Ovary (tissue), 9 donors: Measurements from ENCODE around the gene RGS17. TPM values are rescaled to one million over a fixed set of nuclear protein-coding genes. Genes with fewer than 3 reads are reported as not detected.

Source experiments
- DNase-seq, 5 donors: peaks; one replicate each; pipeline ENCODE4 v3.0.0-alpha.2; 2019 to 2020
- H3K27ac ChIP-seq, 2 donors: fragments of 200-600 bp; one replicate each; pipeline versions ENCODE4 v1.5.1 to v1.8.0; 2019 to 2022
- H3K27me3 ChIP-seq: fragments of 200-600 bp; one replicate; pipeline ENCODE4 v1.8.0; 2022
- H3K36me3 ChIP-seq: fragments of 200-600 bp; sonication (generic); one replicate; pipeline ENCODE4 v1.5.1; 2019
- H3K4me1 ChIP-seq: one replicate; pipeline ENCODE4 v1.8.1; 2013; ENCODE audit warnings: mild to moderate bottlenecking, moderate library complexity; ENCODE audit not compliant: insufficient read depth
- H3K4me3 ChIP-seq: fragments of 200-600 bp; sonication (generic); one replicate; pipeline ENCODE4 v1.5.1; 2017
- H3K9me3 ChIP-seq, 2 donors: fragments of 200-600 bp in 1 of 2; sonication (generic) in 1 of 2; one replicate each; pipeline versions ENCODE4 v1.5.1 to v1.8.1; 2013 to 2019; ENCODE audit warnings: mild to moderate bottlenecking in 1 of 2, moderate library complexity in 1 of 2
- CTCF ChIP-seq, 3 donors: fragments of 450-650 bp in 2 of 3; fragments of 200-600 bp in 1 of 3; IDR thresholded peaks; one replicate each; pipeline versions ENCODE4 v1.5.1 to v1.8.0; 2016 to 2022; ENCODE audit warnings: antibody characterized with exemption in 3 of 3, mild to moderate bottlenecking in 1 of 3
- EP300 ChIP-seq: sonication (generic); formaldehyde crosslinking; IDR thresholded peaks from one replicate; pipeline ENCODE4 v1.6.1; 2017; ENCODE audit warnings: antibody characterized with exemption
- POLR2A ChIP-seq: fragments of 450-650 bp; IDR thresholded peaks from one replicate; pipeline ENCODE4 v1.6.1; 2017; ENCODE audit warnings: antibody characterized with exemption, mild to moderate bottlenecking, moderate library complexity
- WGBS, 3 donors: extraction: QIAGEN DNeasy Blood & Tissue Kit in 1 of 3; methylation state at CpG; one replicate each; pipeline versions ENCODE4 v1.1.5 to v1.1.7; 2013 to 2017; 5-methylcytosine and 5-hydroxymethylcytosine counted together
- intact Hi-C, 4 donors: fragments of 100-400 bp; cut with DNase I; formaldehyde crosslinking; loops; one replicate each; pipeline versions ENCODE4 v1.11.0 to v1.15.1; 2022 to 2023
- polyA plus RNA-seq, 2 donors: library from polyadenylated mRNA; stranded (reverse); fragments of 200-250 nt in 1 of 2; fragments of 350-450 nt in 1 of 2; fragmentation: Illumina TruSeq in 1 of 2; extraction: RNeasy Lipid Tissue Mini Kit (QIAGEN cat#74804) in 1 of 2; gene quantifications; one replicate each; pipeline ENCODE4 v1.2.3, GENCODE V29; 2013 to 2014
- total RNA-seq, 7 donors: library from RNA; depleted of rRNA in 2 of 7; stranded (reverse); fragments of >200 nt in 2 of 7; fragmentation: NEBNext Ultra II Directional in 3 of 7; extraction: Animal tissue kit (Norgen Biotek cat#: 25700) in 3 of 7; gene quantifications; one replicate each; pipeline versions ENCODE4 v1.1.0 to v1.2.4, GENCODE V29; 2016 to 2023
- donor health status: DM: no; HTN: no; CAD: no; lungs with moderate emphysema.
- donor health status: DM: no; HTN: no; CAD: no.
- donor health status: Bipolar disorder and iron deficiency.
- donor health status: DM: yes; HTN: yes; CAD: no.
- donor health status: DM: no; HTN: no; CAD: no.
- donor health status: DM: yes; HTN: yes; CAD: no.

RGS17 gene
- total and polyA plus RNA-seq, 9 donors = 0.30 to 0.95 (median 0.46) TPM

GRCh38 chr6:153028963-153029362 lies 102.1 kb downstream of the RGS17 start:
- H3K27ac ChIP-seq = no peak overlapping the region
- WGBS, 3 donors = 81 to 86% (median 86%) methylated on average over 4 of the region's 4 CpGs
- intact Hi-C loops = loop anchor here in 1 of 4 donors (5.0 to 10.0 kb wide), 2 partner anchors 78 to 164 kb away; no protein-coding TSS in a partner anchor
- DNase-seq = no peak
- no peaks in the 10 kb centered on the region for H3K9me3 ChIP-seq
- H3K4me3 ChIP-seq = no peak overlapping the region
- H3K4me1 ChIP-seq = no peaks in the 10 kb centered on the region
- no peak for TF ChIP-seq CTCF (IDR thresholded peaks at IDR 0.05)
- TF ChIP-seq POLR2A = no peak
- TF ChIP-seq EP300 = no peak
- H3K36me3 ChIP-seq = no peaks in the 10 kb centered on the region
- no peaks in the 10 kb centered on the region for H3K27me3 ChIP-seq

- intact Hi-C loops = loop anchor here in 1 of 4 donors (5.0 to 10.0 kb wide), 2 partner anchors 79 to 163 kb away; no protein-coding TSS in a partner anchor
- 86 to 91% (median 90%) methylated on average over 2 of the region's 2 CpGs for WGBS, 3 donors
- TF ChIP-seq CTCF (IDR thresholded peaks at IDR 0.05) (no peak), EP300 (no peak), POLR2A (no peak)
- Histone ChIP-seq H3K27me3 (no peaks in the 10 kb centered on the region), H3K9me3 (no peaks in the 10 kb centered on the region), H3K27ac (no peak overlapping the region), H3K4me1 (no peaks in the 10 kb centered on the region), H3K36me3 (no peaks in the 10 kb centered on the region), H3K4me3 (no peak overlapping the region)
- DNase-seq = no peak
These were observed 102.8 kb downstream of the RGS17 start for GRCh38 chr6:153028286-153028685.

GRCh38 chr6:153027480-153027879 lies 103.6 kb downstream of the RGS17 start:
- WGBS, 3 donors = 82 to 90% (median 88%) methylated on average over 4 of the region's 4 CpGs
- intact Hi-C loops = loop anchor here in 1 of 4 donors (5.0 to 10.0 kb wide), 2 partner anchors 80 to 163 kb away; no protein-coding TSS in a partner anchor
- Histone ChIP-seq H3K27me3 (no peaks in the 10 kb centered on the region), H3K4me3 (no peak overlapping the region), H3K9me3 (no peaks in the 10 kb centered on the region), H3K4me1 (no peaks in the 10 kb centered on the region), H3K36me3 (no peaks in the 10 kb centered on the region), H3K27ac (no peak overlapping the region)
- DNase-seq = no peak
- TF ChIP-seq EP300 (no peak), POLR2A (no peak), CTCF (IDR thresholded peaks at IDR 0.05) (no peak)

GRCh38 chr6:153024709-153025017 lies 106.4 kb downstream of the RGS17 start:
- no peak overlapping the region for H3K4me3 ChIP-seq
- no peaks in the 10 kb centered on the region for H3K36me3 ChIP-seq
- no peaks in the 10 kb centered on the region for H3K27me3 ChIP-seq
- H3K4me1 ChIP-seq = no peaks in the 10 kb centered on the region
- no peak overlapping the region for H3K27ac ChIP-seq
- DNase-seq = no peak
- TF ChIP-seq EP300 (no peak), POLR2A (no peak), CTCF (IDR thresholded peaks at IDR 0.05) (no peak)
- WGBS, 3 donors = 28 to 38% (median 37%) methylated on average over 1 of the region's 1 CpG
- H3K9me3 ChIP-seq = no peaks in the 10 kb centered on the region
- intact Hi-C loops = loop anchor here in 1 of 4 donors (5.0 to 10.0 kb wide), 2 partner anchors 83 to 160 kb away; no protein-coding TSS in a partner anchor
